Natural killer cell (primary cell): Measurements from ENCODE around the gene SLC35E1. TPM values are rescaled to one million over a fixed set of nuclear protein-coding genes. Genes with fewer than 3 reads are reported as not detected.
A peak's percentile ranks its signal among the peaks of the same experiment; 100 is the strongest.

ENCODE experiments used
- ATAC-seq, 3 donors: fragments of 150-1000 bp in 2 of 3; fragments of 200-7000 bp in 1 of 3; cut with Tn5 transposase; 1 replicate in 1 of 3; 2 replicates in 2 of 3; pipeline ENCODE4 v1.10.0; 2021; ENCODE audit warnings: mild to moderate bottlenecking in 2 of 3, moderate library complexity in 2 of 3
- DNase-seq, 2 donors: peaks; one replicate each; pipeline versions ENCODE4 v3.0.0 to v3.0.0-alpha.2; 2013 to 2021; ENCODE audit warnings: mixed read lengths in 1 of 2
- H3K27ac ChIP-seq: one replicate; pipeline ENCODE4 v1.5.1; 2013; ENCODE audit warnings: mild to moderate bottlenecking, low read length
- H3K27me3 ChIP-seq: one replicate; pipeline ENCODE4 v1.6.1; 2013; ENCODE audit warnings: low read length; ENCODE audit not compliant: control insufficient read depth, insufficient read depth
- H3K36me3 ChIP-seq: one replicate; pipeline ENCODE4 v1.6.1; 2013; ENCODE audit warnings: low read length; ENCODE audit not compliant: control insufficient read depth, insufficient read depth
- H3K4me1 ChIP-seq: one replicate; pipeline ENCODE4 v1.6.1; 2013; ENCODE audit warnings: low read length; ENCODE audit not compliant: control insufficient read depth, insufficient read depth
- H3K4me3 ChIP-seq: one replicate; pipeline ENCODE4 v1.5.1; 2013; ENCODE audit warnings: low read length
- H3K9me3 ChIP-seq: one replicate; pipeline ENCODE4 v1.6.1; 2013; ENCODE audit warnings: low read length; ENCODE audit not compliant: control insufficient read depth, insufficient read depth
- H3K27ac Mint-ChIP-seq, 2 donors: one replicate each; pipeline ENCODE4 v1.8.0; 2022; ENCODE audit warnings: mild to moderate bottlenecking in 2 of 2, mixed read lengths in 2 of 2, moderate library complexity in 1 of 2
- H3K27me3 Mint-ChIP-seq, 2 donors: one replicate each; pipeline ENCODE4 v1.8.0; 2022; ENCODE audit warnings: low read depth in 2 of 2, mixed read lengths in 2 of 2
- H3K36me3 Mint-ChIP-seq: one replicate; pipeline ENCODE4 v1.8.0; 2022; ENCODE audit warnings: mixed read lengths
- H3K4me1 Mint-ChIP-seq, 2 donors: one replicate each; pipeline ENCODE4 v1.8.0; 2022; ENCODE audit warnings: mixed read lengths in 2 of 2
- H3K4me3 Mint-ChIP-seq: one replicate; pipeline ENCODE4 v1.8.0; 2022; ENCODE audit warnings: mild to moderate bottlenecking, moderate library complexity, mixed read lengths
- H3K9me3 Mint-ChIP-seq, 2 donors: one replicate each; pipeline ENCODE4 v1.8.0; 2022; ENCODE audit warnings: mixed read lengths in 2 of 2
- CTCF ChIP-seq: fragments of 200-600 bp; IDR thresholded peaks from one replicate; pipeline ENCODE4 v1.8.0; 2022; ENCODE audit warnings: antibody characterized with exemption
- WGBS: methylation state at CpG from one replicate; pipeline ENCODE4 v1.1.7; 2013; ENCODE audit warnings: missing lambda C conversion rate; ENCODE audit not compliant: insufficient coverage; 5-methylcytosine and 5-hydroxymethylcytosine counted together
- intact Hi-C: fragments of 100-400 bp; cut with micrococcal nuclease; formaldehyde crosslinking; loops from one replicate; pipeline ENCODE4 v1.14.2; 2022
- total RNA-seq, 4 donors: library from RNA; stranded (reverse); fragments of 120-200 nt in 1 of 4; gene quantifications; one replicate each; pipeline versions ENCODE4 v1.2.3 to v1.2.4, GENCODE V29; 2013 to 2022

SLC35E1 gene
- total RNA-seq, 3 donors from 2014 or later (not counting 1 experiment from before 2014, with no cell fraction given), result 53.2 to 55.5 (median 54.2) TPM

GRCh38 chr19:16587833-16588823, 15.9 kb upstream of the SLC35E1 start:
- ATAC-seq (peak; percentile 43 to 67 (median 64)), DNase-seq (peak; percentile 62 to 87)
- Mint-ChIP-seq H3K36me3 (no peaks in the 10 kb centered on the region), H3K4me1 (peaks cover 44 to 75% of the 10 kb centered on the region in 2 donors), H3K4me3 (peak overlapping the region; percentile 80), H3K27ac (peak overlapping the region; percentile 88 to 89), H3K27me3 (no peaks in the 10 kb centered on the region), H3K9me3 (no peaks in the 10 kb centered on the region)
- Histone ChIP-seq H3K9me3 (no peaks in the 10 kb centered on the region), H3K36me3 (no peaks in the 10 kb centered on the region), H3K4me1 (peaks cover 82% of the 10 kb centered on the region), H3K27me3 (no peaks in the 10 kb centered on the region), H3K4me3 (peak overlapping the region; percentile 35), H3K27ac (peak overlapping the region; percentile 88)
- intact Hi-C loops, result loop anchor here (5.0 to 10.0 kb wide), 2 partner anchors 151 to 513 kb away; partner anchors contain the start of gene TPM4
- WGBS, result 12% methylated on average over 26 of the region's 26 CpGs
- TF ChIP-seq CTCF, result no peak

GRCh38 chr19:16586991-16587832, 15.0 kb upstream of the SLC35E1 start:
- Mint-ChIP-seq H3K27ac (peak overlapping the region; percentile 88 to 89), H3K4me3 (peak overlapping the region; percentile 80), H3K27me3 (no peaks in the 10 kb centered on the region), H3K4me1 (peaks cover 42 to 78% of the 10 kb centered on the region in 2 donors), H3K9me3 (no peaks in the 10 kb centered on the region), H3K36me3 (no peaks in the 10 kb centered on the region)
- H3K4me3 ChIP-seq, result peak overlapping the region; percentile 35
- intact Hi-C loops, result loop anchor here (5.0 to 10.0 kb wide), 2 partner anchors 150 to 512 kb away; partner anchors contain the start of gene TPM4
- 7% methylated on average over 20 of the region's 20 CpGs for WGBS
- no peaks in the 10 kb centered on the region for H3K36me3 ChIP-seq
- peak overlapping the region; percentile 88 for H3K27ac ChIP-seq
- ATAC-seq (peak in 2 of 3 donors; percentile 6 to 11), DNase-seq (peak; percentile 53 to 80)
- H3K27me3 ChIP-seq, result no peaks in the 10 kb centered on the region
- peaks cover 82% of the 10 kb centered on the region for H3K4me1 ChIP-seq
- no peaks in the 10 kb centered on the region for H3K9me3 ChIP-seq
- TF ChIP-seq CTCF, result no peak

GRCh38 chr19:16586477-16586871, 14.3 kb upstream of the SLC35E1 start:
- ATAC-seq, result no peak
- peak overlapping the region; percentile 88 to 89 for H3K27ac Mint-ChIP-seq
- TF ChIP-seq CTCF, result no peak
- 80% methylated on average over 9 of the region's 9 CpGs for WGBS
- H3K4me3 Mint-ChIP-seq, result peak overlapping the region; percentile 71
- H3K36me3 Mint-ChIP-seq, result no peaks in the 10 kb centered on the region
- no peak overlapping the region for H3K4me3 ChIP-seq
- H3K27me3 ChIP-seq, result no peaks in the 10 kb centered on the region
- no peaks in the 10 kb centered on the region for H3K9me3 Mint-ChIP-seq
- H3K27me3 Mint-ChIP-seq, result no peaks in the 10 kb centered on the region
- peak overlapping the region; percentile 88 for H3K27ac ChIP-seq
- peaks cover 82% of the 10 kb centered on the region for H3K4me1 ChIP-seq
- H3K9me3 ChIP-seq, result no peaks in the 10 kb centered on the region
- no peaks in the 10 kb centered on the region for H3K36me3 ChIP-seq
- intact Hi-C loops, result loop anchor here (5.0 to 10.0 kb wide), 2 partner anchors 149 to 512 kb away; partner anchors contain the start of gene TPM4
- peaks cover 49 to 77% of the 10 kb centered on the region in 2 donors for H3K4me1 Mint-ChIP-seq
- DNase-seq, result no peak
